OCI-LY3 (cell line): ENCODE measurements around the gene KCNN3.

Source experiments
- CTCF ChIP-seq: fragments of 200-600, 300-600 bp; sonication (generic); IDR thresholded peaks from 2 replicates; pipeline ENCODE4 v1.5.1; 2014; ENCODE audit warnings: antibody characterized with exemption, low read length, low read depth
- EZH2phosphoT487 ChIP-seq: fragments of 200-600 bp; shearing (Covaris generic); IDR thresholded peaks from 2 replicates; pipeline ENCODE4 v1.6.1; 2018; ENCODE audit warnings: antibody characterized with exemption, mixed run types, low read depth

GRCh38 chr1:154884869-154885701, 15.0 kb upstream of the KCNN3 start:
- TF ChIP-seq CTCF (no peak), EZH2phosphoT487 (no peak)
